Left cardiac atrium (tissue), 4 donors: ENCODE results near the gene RAD9B. TPM values are rescaled to one million over a fixed set of nuclear protein-coding genes. Genes with fewer than 3 reads are reported as not detected.

Experiments used
- ATAC-seq, 2 donors: fragments of 200-7000 bp; cut with Tn5 transposase; one replicate each; pipeline ENCODE4 v1.9.1; 2020; ENCODE audit warnings: mild to moderate bottlenecking in 2 of 2, moderate library complexity in 2 of 2
- DNase-seq: peaks from one replicate; pipeline ENCODE4 v3.0.0-alpha.2; 2020
- intact Hi-C, 2 donors: fragments of 100-400 bp; cut with DNase I; formaldehyde crosslinking; loops; one replicate each; pipeline versions ENCODE4 v1.14.1 to v1.15.1; 2022 to 2023
- total RNA-seq, 2 donors: library from RNA; stranded (reverse); fragmentation: NEBNext Ultra II Directional; extraction: Animal tissue kit (Norgen Biotek cat#: 25700); gene quantifications; one replicate each; pipeline ENCODE4 v1.2.1, GENCODE V29; 2021
- donor health status: DM: no; HTN: yes; CAD: no.
- donor health status: DM: no; HTN: yes; CAD: no; lungs with severe emphysema.
- donor health status: DM: yes; HTN: yes; CAD: no.
- donor health status: Dilated cardiomyopathy.

RAD9B gene
- total RNA-seq, 2 donors from 2014 or later: 2.6 to 3.1 TPM

DNA sequence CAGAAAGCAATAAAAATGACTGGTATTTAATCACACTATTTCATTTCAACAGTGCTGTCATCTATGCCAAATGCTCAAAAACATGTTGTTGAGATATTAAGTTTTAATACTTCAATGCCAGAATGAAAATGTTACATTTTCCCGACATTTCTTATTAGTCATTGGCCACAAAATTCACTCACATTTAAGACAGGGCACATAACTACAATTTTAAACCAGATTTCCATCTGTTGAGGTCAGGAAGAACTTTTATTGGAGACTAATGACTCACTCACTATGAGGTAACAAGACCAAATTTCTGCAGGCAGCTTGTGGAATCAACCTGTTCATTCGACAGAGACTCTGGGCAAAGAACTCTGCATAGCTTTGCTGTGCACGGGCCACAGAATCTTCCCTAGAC is 44.2 kb downstream of the RAD9B start:
- intact Hi-C loops: no loop called here
- DNase-seq (no peak), ATAC-seq (peak in 1 of 2 donors; percentile 67)

DNA sequence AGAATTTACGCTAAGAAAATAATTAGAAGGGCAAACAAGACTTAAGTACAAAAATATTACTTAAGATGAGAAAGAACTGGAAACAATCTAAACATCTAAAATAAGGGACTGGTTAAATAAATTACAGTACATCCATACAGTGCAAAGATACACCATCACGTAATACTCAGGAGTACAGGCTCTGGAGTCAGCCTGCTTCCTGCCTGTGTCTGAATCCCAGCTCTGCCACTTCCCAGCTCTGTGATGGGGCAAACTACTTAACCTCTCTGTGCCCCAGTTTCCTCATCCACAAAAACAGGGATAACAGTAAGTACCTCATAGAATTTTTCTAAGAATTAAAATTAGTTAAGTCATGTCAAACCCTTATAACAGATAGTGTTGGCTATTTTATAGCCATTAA is 45.0 kb downstream of the RAD9B start:
- intact Hi-C loops: no loop called here

DNA sequence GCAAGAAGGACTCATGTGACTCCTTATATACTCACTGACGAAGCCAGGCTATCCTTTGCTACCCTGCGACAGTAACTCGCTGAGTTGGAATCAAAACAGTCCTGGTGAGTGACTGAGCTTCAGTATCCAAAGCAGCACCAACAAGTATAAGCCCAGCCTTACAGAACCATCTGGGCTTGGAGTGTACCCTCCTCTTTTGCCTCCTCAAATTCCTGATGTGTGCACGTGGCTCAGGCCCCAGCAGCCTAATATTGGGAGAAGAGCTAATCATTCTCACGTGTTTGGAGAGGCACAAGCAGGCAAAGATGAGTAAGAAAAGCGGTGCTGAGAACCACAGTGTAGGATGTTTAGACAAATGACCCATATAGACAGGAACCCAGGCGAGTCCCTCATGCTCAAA is 46.5 kb downstream of the RAD9B start:
- intact Hi-C loops: no loop called here
- ATAC-seq (peak; percentile 8 to 32), DNase-seq (no peak)

More for the DNA sequence above, 45.0 kb downstream of the RAD9B start:
- ATAC-seq (no peak), DNase-seq (no peak)

DNA sequence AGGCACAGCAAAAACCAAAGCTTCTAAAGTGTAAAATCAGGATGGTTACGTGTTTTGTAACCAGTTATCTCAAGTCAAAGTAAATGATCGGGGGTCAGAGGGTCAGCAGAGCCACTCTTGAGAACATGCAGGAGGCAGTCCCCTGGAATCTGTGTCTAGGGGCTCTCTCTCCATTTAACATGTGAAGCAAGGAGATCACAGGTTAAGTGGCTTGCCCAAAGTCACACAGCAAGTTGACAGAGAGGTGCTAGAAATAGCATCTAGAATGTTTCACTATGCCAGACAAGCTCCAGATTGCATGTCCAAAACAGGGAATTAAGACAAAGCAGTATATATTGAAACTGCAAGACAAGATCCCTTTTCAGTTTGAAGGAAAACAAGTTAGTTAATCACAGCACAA is 47.6 kb downstream of the RAD9B start:
- intact Hi-C loops: no loop called here
- DNase-seq (no peak), ATAC-seq (peak in 1 of 2 donors; percentile 11)

DNA sequence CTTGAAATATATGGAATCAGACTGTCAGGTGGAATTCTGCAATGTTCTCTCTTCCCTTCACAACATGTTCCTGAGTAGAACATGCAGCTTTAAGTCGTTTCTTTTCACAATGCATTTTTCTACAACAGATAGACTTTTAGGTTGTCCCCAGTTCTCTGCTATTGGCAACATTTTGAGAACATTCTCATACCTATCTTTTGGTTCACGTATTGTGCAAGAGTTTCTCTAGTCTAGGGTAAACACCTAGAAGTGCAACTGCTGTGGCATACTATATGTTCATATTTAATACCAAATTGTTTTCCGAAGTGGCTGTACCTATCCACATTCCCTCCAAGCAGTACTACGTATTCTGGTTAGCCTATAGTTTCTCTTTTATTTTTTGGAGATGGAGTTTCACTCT is 48.9 kb downstream of the RAD9B start:
- intact Hi-C loops: no loop called here
- DNase-seq (no peak), ATAC-seq (no peak)

Other genes starting within 250 kb of the RAD9B start
- gene ATP2A2, start 221.1 kb upstream of the RAD9B start, total RNA-seq: 1,000 to 10,000 TPM; 2,696 to 3,455 TPM
- 10 to 100 TPM; 32.7 to 35.0 TPM for gene ANAPC7, start 98.6 kb upstream of the RAD9B start, total RNA-seq
- 100 to 1,000 TPM; 108 to 123 TPM for gene ARPC3, start 52.0 kb upstream of the RAD9B start, total RNA-seq
- gene GPN3, start 34.1 kb upstream of the RAD9B start, total RNA-seq: 10 to 100 TPM; 24.2 to 32.3 TPM
- gene FAM216A, start 33.5 kb upstream of the RAD9B start, total RNA-seq: 1 to 10 TPM; 6.1 to 8.5 TPM
- 100 to 1,000 TPM in 1 of 2 donors, 10 to 100 TPM in 1; 92.0 to 109 TPM for gene VPS29, start 220 bp upstream of the RAD9B start, total RNA-seq
- gene PPTC7, start 81.0 kb downstream of the RAD9B start, total RNA-seq: 10 to 100 TPM; 51.7 to 92.3 TPM
- gene TCTN1, start 111.8 kb downstream of the RAD9B start, total RNA-seq: 10 to 100 TPM; 21.2 to 33.1 TPM
- 10 to 100 TPM; 10.4 to 44.7 TPM for gene HVCN1, start 186.8 kb downstream of the RAD9B start, total RNA-seq
- 100 to 1,000 TPM; 137 to 174 TPM for gene PPP1CC, start 240.6 kb downstream of the RAD9B start, total RNA-seq